Thoracic aorta (tissue), 2 donors: ENCODE measurements around the gene MTMR3. TPM values are rescaled to one million over a fixed set of nuclear protein-coding genes. Genes with fewer than 3 reads are reported as not detected.

ENCODE experiments used
- ATAC-seq: fragments of 150-250 bp; one replicate; pipeline ENCODE4 v1.8.0; 2017; ENCODE audit warnings: low read depth; ENCODE audit not compliant: insufficient number of reproducible peaks, low FRiP score
- DNase-seq: peaks from one replicate; pipeline ENCODE4 v3.0.0-alpha.2; 2020; ENCODE audit warnings: low spot score
- H3K27ac ChIP-seq, 2 donors: fragments of 200-600 bp; sonication (generic); 1 replicate in 1 of 2; 2 replicates in 1 of 2; pipeline ENCODE4 v1.5.1; 2016; ENCODE audit warnings: mild to moderate bottlenecking in 2 of 2, moderate library complexity in 2 of 2
- H3K27me3 ChIP-seq: fragments of 200-600 bp; sonication (generic); replicated peaks from 2 replicates; pipeline ENCODE4 v1.6.0; 2016; ENCODE audit warnings: mild to moderate bottlenecking; ENCODE audit not compliant: insufficient read depth
- H3K36me3 ChIP-seq: fragments of 200-600 bp; sonication (generic); one replicate; pipeline ENCODE4 v1.5.1; 2016
- H3K4me1 ChIP-seq, 2 donors: fragments of 200-600 bp; sonication (generic); 1 replicate in 1 of 2; 2 replicates in 1 of 2; pipeline versions ENCODE4 v1.5.1 to v1.6.0; 2016; ENCODE audit warnings: low read depth in 2 of 2, mild to moderate bottlenecking in 1 of 2; ENCODE audit not compliant: control insufficient read depth in 1 of 2
- H3K4me3 ChIP-seq: fragments of 200-600 bp; sonication (generic); 2 replicates; pipeline ENCODE4 v1.5.1; 2016; ENCODE audit warnings: mild to moderate bottlenecking
- H3K9me3 ChIP-seq: fragments of 200-600 bp; sonication (generic); 2 replicates; pipeline ENCODE4 v1.5.1; 2016
- total RNA-seq, 2 donors: library from RNA; depleted of rRNA; stranded (reverse); fragments of >200 nt; gene quantifications; one replicate each; pipeline versions ENCODE4 v1.1.0 to v1.2.3, GENCODE V29; 2016
- TF ChIP-seq, protein P1 (sequence below): fragments of 200-600 bp; sonication (generic); IDR thresholded peaks from one replicate; pipeline ENCODE4 v1.5.1; 2019; ENCODE audit warnings: antibody characterized with exemption

The MTMR3 gene
- total RNA-seq, 2 donors from 2014 or later = 33.3 to 61.9 TPM

DNA sequence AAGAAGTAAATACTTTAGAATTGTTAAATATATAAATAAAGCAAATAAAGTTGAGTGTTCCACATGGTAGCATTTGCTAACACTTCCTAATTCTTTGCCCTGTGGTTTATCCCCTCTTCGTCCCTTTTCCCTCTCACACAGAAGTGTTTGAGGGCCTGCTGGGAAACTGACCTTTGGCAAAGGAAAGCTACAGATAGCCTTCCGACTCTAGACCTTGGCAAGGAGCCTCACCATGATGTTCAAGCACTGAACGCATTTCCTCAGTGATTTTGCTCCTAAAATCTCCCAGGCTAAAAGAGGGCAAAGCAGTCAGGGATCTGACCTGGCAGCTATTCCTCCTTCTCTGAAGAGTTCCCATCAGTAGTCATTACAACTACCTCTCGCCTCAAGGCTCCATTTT, 144.8 kb downstream of the MTMR3 start:
- H3K4me3 ChIP-seq = no peak overlapping the region
- H3K27ac ChIP-seq = no peak overlapping the region
- no peaks in the 10 kb centered on the region for H3K4me1 ChIP-seq
- DNase-seq (no peak), ATAC-seq (no peak)
- H3K9me3 ChIP-seq = no peaks in the 10 kb centered on the region
- TF ChIP-seq, protein P1, sequence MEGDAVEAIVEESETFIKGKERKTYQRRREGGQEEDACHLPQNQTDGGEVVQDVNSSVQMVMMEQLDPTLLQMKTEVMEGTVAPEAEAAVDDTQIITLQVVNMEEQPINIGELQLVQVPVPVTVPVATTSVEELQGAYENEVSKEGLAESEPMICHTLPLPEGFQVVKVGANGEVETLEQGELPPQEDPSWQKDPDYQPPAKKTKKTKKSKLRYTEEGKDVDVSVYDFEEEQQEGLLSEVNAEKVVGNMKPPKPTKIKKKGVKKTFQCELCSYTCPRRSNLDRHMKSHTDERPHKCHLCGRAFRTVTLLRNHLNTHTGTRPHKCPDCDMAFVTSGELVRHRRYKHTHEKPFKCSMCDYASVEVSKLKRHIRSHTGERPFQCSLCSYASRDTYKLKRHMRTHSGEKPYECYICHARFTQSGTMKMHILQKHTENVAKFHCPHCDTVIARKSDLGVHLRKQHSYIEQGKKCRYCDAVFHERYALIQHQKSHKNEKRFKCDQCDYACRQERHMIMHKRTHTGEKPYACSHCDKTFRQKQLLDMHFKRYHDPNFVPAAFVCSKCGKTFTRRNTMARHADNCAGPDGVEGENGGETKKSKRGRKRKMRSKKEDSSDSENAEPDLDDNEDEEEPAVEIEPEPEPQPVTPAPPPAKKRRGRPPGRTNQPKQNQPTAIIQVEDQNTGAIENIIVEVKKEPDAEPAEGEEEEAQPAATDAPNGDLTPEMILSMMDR = no peak
- no peaks in the 10 kb centered on the region for H3K27me3 ChIP-seq
- peaks cover 52% of the 10 kb centered on the region for H3K36me3 ChIP-seq

DNA sequence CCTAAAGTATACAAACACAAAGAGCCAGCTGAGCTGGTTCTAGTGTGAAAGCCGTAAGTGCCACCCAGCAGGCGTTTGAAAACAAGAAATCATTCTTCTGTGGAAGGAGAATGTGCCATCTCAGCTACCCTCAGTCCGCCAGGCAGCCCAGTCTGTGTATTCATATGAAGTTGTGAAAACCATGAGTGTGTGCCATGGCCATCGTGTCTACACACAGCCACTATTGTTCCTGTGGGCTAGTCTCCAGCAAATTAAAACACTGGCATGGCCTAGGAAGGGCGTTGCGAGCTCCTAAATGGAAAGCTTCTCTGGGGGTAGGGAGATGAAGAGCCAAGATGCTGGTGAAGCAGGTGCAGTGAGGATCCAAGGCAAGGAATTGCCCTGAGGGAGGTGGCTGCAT, 145.8 kb downstream of the MTMR3 start:
- TF ChIP-seq, protein P1 = no peak
- no peak for ATAC-seq
- Histone ChIP-seq H3K4me3 (no peak overlapping the region), H3K27ac (no peak overlapping the region), H3K36me3 (peaks cover 44% of the 10 kb centered on the region), H3K9me3 (no peaks in the 10 kb centered on the region), H3K4me1 (no peaks in the 10 kb centered on the region), H3K27me3 (no peaks in the 10 kb centered on the region)
- DNase-seq = no peak

DNA sequence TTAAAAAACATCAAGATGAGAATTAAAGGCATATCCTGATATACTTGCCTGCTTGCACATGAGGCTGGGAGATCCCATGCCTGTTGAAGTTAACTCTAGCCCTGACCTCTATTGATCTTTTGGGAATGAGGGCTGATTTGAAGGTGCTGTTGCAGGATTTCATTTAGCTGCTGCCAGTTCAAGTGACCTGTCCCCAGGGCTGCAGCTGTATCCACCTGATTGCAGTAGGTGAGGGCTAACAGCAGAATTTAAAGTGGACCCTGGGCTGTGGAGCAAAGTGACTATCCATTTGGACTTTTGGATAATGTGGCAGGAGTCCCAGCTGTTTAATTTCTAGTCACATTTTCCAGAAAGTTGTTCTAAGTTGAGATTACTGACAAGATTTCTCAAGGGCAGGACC, 146.5 kb downstream of the MTMR3 start:
- peaks cover 37% of the 10 kb centered on the region for H3K36me3 ChIP-seq

DNA sequence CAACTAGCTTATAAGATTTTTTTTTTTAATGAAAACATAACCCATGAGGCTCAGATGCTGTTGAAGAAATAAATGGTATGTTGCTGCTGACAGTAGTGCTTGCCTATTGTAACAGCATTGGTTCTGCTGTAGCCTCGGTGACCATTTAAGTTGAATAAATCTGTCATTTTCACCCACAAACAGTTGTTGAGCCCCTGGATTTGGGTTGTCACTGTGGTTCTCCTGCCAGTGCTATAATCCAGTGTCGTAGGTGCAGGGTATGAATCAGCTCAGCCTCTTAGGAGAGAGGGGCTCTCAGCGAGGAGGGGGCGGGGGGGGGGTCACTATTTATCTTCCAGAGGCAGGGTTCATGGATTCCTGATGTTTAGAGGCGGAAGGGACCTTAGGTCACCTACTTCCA, 147.4 kb downstream of the MTMR3 start:
- Histone ChIP-seq H3K9me3 (no peaks in the 10 kb centered on the region), H3K4me3 (no peak overlapping the region), H3K27ac (no peak overlapping the region), H3K36me3 (peaks cover 30% of the 10 kb centered on the region), H3K27me3 (no peaks in the 10 kb centered on the region), H3K4me1 (no peaks in the 10 kb centered on the region)
- TF ChIP-seq, protein P1 = no peak
- no peak for ATAC-seq
- DNase-seq = no peak

More for the DNA sequence above, 146.5 kb downstream of the MTMR3 start:
- Histone ChIP-seq H3K27ac (no peak overlapping the region), H3K27me3 (no peaks in the 10 kb centered on the region), H3K4me3 (no peak overlapping the region), H3K9me3 (no peaks in the 10 kb centered on the region), H3K4me1 (no peaks in the 10 kb centered on the region)
- TF ChIP-seq, protein P1 = no peak
- ATAC-seq = no peak
- no peak for DNase-seq

DNA sequence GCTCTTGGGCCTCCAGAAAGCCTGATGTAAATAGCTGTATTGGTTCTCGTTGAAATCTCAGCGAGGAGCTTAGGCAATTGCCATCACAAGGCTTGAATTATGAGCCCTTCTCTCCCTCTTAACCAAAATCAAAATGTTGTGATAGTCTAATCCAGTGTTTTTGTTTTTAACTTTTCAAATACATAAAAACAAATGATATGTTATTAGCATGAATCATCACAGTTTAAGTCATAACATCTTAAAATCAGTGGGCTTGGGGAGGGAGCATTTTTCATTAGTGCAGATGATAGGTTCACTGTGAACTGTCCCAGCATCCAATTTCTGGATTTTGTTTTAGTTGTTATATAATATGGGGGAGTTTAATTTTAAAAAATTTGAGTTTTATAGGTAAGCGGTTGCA, 148.4 kb downstream of the MTMR3 start:
- Histone ChIP-seq H3K4me1 (no peaks in the 10 kb centered on the region), H3K27ac (no peak overlapping the region), H3K27me3 (no peaks in the 10 kb centered on the region), H3K9me3 (no peaks in the 10 kb centered on the region), H3K36me3 (peaks cover 20% of the 10 kb centered on the region), H3K4me3 (no peak overlapping the region)
- DNase-seq (no peak), ATAC-seq (no peak)
- TF ChIP-seq, protein P1 = no peak
